ENCODE results near the gene GPR176.

Gene GPR176

DNA sequence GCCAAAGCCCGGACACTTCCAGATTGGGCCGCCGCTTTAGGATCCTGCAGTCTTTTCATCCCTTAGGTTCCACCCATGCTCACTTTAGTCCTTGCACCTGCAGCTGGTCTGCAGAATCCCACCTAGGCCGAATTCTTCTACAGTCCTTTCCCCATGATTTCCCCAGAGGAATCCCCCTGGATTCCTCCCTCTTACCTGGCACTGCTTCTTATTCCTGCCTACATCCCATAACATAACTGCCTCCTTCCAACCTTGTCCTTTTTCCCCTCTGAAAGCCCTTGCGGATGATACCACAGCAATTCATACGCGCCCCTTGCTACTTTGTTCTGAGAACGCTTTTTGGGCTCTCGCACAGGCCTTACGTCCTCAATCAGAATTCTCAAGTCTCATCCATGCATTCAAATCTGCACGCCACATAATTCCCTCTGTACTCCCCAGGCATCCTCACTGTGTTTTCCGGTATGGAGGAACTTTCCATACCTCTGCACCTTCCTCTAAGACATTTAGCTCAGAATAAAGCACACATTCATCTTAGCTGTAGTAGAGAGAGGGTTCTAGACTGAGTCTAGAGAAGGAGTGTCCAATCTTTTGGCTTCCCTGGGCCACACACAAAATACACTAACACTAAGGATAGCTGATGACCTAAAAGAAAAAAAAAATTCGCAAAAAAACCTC is 14.5 kb upstream of the GPR176 start:
- H3K9me3 ChIP-seq (ENCODE audit: control insufficient read depth, low read depth, low read length): no peaks in the 10 kb centered on the region
- peaks cover 2% of the 10 kb centered on the region for H3K36me3 ChIP-seq (ENCODE audit: control insufficient read depth, low read depth, low read length)
- peak overlapping the region; percentile 56 for H3K27ac ChIP-seq (ENCODE audit: low read length)
- peaks cover 3% of the 10 kb centered on the region for H3K4me1 ChIP-seq (ENCODE audit: control insufficient read depth, low read depth, low read length)
- peak overlapping the region; percentile 83 for H3K4me3 ChIP-seq (ENCODE audit: low read length)
- peak overlapping the region; percentile 76 for H3K9ac ChIP-seq (ENCODE audit: low read length)
- no peaks in the 10 kb centered on the region for H3K27me3 ChIP-seq (ENCODE audit: control insufficient read depth, insufficient read depth, low read length)

DNA sequence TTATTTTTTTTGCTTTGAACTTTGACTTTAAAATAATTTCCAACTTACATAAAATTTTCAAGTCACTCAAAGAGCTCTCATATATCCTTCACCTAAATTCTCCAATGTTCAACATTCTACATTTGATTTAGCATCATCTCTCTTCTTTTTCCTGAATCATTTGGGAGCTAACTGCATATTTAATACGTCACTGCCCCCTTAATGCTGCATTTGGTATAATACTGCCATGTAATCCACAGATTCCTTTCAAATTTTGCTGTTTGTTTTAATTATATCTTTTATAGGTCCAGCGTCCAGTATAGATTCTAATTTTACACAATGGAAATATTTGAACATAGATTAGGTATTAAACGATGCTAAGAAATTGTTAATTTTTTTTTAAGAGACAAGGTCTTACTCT is 11.5 kb upstream of the GPR176 start:
- Histone ChIP-seq H3K36me3 (ENCODE audit: control insufficient read depth, low read depth, low read length) (no peaks in the 10 kb centered on the region), H3K4me3 (ENCODE audit: low read length) (no peak overlapping the region), H3K9me3 (ENCODE audit: control insufficient read depth, low read depth, low read length) (no peaks in the 10 kb centered on the region), H3K27me3 (ENCODE audit: control insufficient read depth, insufficient read depth, low read length) (no peaks in the 10 kb centered on the region), H3K9ac (ENCODE audit: low read length) (no peak overlapping the region), H3K4me1 (ENCODE audit: control insufficient read depth, low read depth, low read length) (peaks cover 3% of the 10 kb centered on the region), H3K27ac (ENCODE audit: low read length) (no peak overlapping the region)

DNA sequence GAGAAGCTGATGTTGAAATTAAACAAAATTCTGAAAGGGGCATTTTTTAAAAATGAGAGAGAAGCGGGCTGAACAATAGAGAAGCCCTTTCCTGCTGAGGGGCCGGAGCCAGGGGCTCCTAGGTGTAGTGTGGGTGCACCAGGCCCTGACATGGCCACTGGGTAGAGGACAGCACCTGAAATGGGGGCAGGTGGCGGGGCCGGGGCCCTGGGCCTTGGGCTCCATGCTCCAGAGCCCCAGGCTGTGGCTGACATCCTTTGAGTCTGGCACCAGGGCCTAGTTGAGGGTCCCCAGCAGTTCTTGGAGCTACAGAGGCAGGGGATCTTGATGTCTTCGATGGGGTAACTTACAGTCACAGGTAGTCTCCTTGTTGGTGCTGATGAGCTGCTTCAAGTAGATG is 6.5 kb upstream of the GPR176 start:
- H3K36me3 ChIP-seq (ENCODE audit: control insufficient read depth, low read depth, low read length): no peaks in the 10 kb centered on the region
- peaks cover 23% of the 10 kb centered on the region for H3K4me1 ChIP-seq (ENCODE audit: control insufficient read depth, low read depth, low read length)
- no peaks in the 10 kb centered on the region for H3K27me3 ChIP-seq (ENCODE audit: control insufficient read depth, insufficient read depth, low read length)

DNA sequence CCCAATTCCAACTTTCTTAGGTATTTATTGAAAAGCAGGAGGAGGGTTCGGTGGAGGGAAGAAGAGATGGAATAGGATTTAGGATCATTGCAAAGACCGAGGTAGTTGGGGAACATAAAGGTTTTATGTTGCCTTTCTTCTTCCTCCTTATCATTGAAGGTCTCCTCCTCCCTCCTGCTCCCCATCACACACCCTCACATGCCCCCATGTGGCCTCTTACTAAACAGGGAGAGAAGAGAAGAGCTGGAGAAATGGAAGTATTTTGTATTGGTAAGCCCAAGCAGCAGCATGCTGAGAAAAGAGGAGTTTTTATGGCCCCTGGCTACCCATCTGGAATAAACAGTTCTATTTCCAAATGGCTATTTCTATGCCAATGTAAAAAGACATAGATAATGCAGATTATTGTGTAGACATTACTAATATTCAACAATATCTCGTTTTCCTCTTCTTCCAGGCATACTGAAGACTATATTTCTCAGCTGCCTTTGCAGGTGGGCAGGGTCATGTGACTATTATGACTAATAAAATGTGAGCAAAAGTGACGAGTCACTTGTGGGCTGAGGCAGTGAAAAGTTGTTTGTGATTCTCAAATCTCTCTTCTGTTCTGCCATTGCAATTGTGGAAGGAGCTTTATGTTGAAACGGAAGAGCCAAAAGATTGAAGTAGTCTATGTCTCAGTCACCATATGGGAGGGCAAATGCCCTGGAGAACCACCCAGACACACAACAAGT is 5.2 kb upstream of the GPR176 start:
- Histone ChIP-seq H3K9me3 (ENCODE audit: control insufficient read depth, low read depth, low read length) (no peaks in the 10 kb centered on the region), H3K4me1 (ENCODE audit: control insufficient read depth, low read depth, low read length) (peaks cover 28% of the 10 kb centered on the region), H3K27ac (ENCODE audit: low read length) (no peak overlapping the region), H3K27me3 (ENCODE audit: control insufficient read depth, insufficient read depth, low read length) (no peaks in the 10 kb centered on the region), H3K4me3 (ENCODE audit: low read length) (no peak overlapping the region), H3K36me3 (ENCODE audit: control insufficient read depth, low read depth, low read length) (no peaks in the 10 kb centered on the region), H3K9ac (ENCODE audit: low read length) (no peak overlapping the region)

More for the DNA sequence above, 6.5 kb upstream of the GPR176 start:
- no peaks in the 10 kb centered on the region for H3K9me3 ChIP-seq (ENCODE audit: control insufficient read depth, low read depth, low read length)
- no peak overlapping the region for H3K27ac ChIP-seq (ENCODE audit: low read length)
- no peak overlapping the region for H3K9ac ChIP-seq (ENCODE audit: low read length)
- no peak overlapping the region for H3K4me3 ChIP-seq (ENCODE audit: low read length)

DNA sequence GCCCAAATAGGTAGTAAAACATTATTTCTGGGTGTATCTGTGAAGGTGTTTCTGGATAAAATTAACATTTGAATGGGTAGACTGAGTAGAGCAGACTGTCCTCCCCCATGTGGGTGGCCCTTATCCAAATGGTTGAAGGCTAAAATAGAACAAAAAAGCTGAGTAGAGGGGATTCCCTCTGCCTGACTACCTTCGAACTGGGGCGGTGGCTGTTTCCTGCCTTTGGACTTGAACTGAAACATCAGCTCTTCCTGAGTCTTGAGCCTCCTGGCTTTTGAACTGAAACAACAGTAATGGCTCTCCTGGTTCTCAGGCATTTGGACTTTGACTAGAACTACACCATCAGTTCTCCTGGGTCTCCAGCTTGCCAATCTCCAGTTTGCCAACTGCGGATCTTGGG is 4.4 kb upstream of the GPR176 start:
- Histone ChIP-seq H3K27me3 (ENCODE audit: control insufficient read depth, insufficient read depth, low read length) (peaks cover 5% of the 10 kb centered on the region), H3K27ac (ENCODE audit: low read length) (no peak overlapping the region), H3K9ac (ENCODE audit: low read length) (no peak overlapping the region), H3K4me3 (ENCODE audit: low read length) (no peak overlapping the region), H3K4me1 (ENCODE audit: control insufficient read depth, low read depth, low read length) (peaks cover 28% of the 10 kb centered on the region), H3K36me3 (ENCODE audit: control insufficient read depth, low read depth, low read length) (no peaks in the 10 kb centered on the region), H3K9me3 (ENCODE audit: control insufficient read depth, low read depth, low read length) (no peaks in the 10 kb centered on the region)

DNA sequence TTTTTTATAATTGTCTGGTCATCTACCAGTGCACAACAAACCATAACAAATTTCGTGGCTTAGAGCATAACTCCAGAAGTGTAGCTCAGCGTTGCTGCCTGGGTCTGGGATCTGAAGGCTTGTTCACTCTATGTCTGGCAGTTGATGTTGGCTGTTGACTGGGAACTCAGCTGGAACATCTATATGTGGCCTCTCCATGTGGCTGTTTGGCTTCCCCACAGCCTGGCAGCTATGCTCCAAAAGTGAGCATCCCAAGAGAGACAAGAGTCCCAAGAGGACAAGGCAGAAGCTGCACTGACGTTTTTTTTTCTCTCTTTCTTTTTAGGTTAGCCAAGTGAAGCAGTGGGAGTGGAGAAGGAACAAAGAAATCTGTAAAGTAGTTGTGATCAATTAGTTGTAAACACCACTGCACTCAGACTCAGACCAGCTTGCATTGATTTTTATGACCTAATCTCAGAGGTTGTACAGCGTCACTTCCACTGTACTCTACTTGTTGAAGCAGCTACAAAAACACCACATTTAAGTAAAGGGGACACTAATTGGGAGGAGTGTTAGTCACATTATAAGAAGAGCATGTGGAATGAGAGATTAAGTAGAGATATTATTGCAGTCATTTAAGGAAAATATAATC is 2.5 kb upstream of the GPR176 start:
- peaks cover 31% of the 10 kb centered on the region for H3K4me1 ChIP-seq (ENCODE audit: control insufficient read depth, low read depth, low read length)
- H3K36me3 ChIP-seq (ENCODE audit: control insufficient read depth, low read depth, low read length): no peaks in the 10 kb centered on the region
- no peak overlapping the region for H3K4me3 ChIP-seq (ENCODE audit: low read length)
- H3K9ac ChIP-seq (ENCODE audit: low read length): no peak overlapping the region
- H3K27ac ChIP-seq (ENCODE audit: low read length): no peak overlapping the region
- peaks cover 21% of the 10 kb centered on the region for H3K27me3 ChIP-seq (ENCODE audit: control insufficient read depth, insufficient read depth, low read length)
- H3K9me3 ChIP-seq (ENCODE audit: control insufficient read depth, low read depth, low read length): no peaks in the 10 kb centered on the region

DNA sequence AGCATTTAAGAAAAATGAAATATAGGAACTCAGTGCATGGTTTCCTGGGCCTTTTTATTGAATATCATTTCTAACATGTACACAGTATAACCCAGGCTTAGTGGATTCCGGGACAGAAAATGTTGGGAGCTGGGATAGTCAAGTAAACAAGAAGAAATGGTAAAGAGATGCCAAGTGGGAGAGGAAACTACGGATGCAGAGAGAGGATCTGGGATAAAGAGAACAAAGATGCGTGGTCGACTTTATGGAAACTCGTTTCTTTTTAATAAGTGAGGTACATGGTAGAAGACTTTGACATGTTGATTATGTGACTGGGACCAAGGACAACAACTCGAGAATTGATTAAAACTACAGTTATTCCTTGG is 1.2 kb upstream of the GPR176 start:
- peaks cover 31% of the 10 kb centered on the region for H3K4me1 ChIP-seq (ENCODE audit: control insufficient read depth, low read depth, low read length)
- H3K9me3 ChIP-seq (ENCODE audit: control insufficient read depth, low read depth, low read length): no peaks in the 10 kb centered on the region
- H3K9ac ChIP-seq (ENCODE audit: low read length): peak overlapping the region; percentile 72
- peak overlapping the region; percentile 95 for H3K4me3 ChIP-seq (ENCODE audit: low read length)
- peak overlapping the region; percentile 33 for H3K27ac ChIP-seq (ENCODE audit: low read length)
- peaks cover 4% of the 10 kb centered on the region for H3K36me3 ChIP-seq (ENCODE audit: control insufficient read depth, low read depth, low read length)
- peaks cover 21% of the 10 kb centered on the region for H3K27me3 ChIP-seq (ENCODE audit: control insufficient read depth, insufficient read depth, low read length)

DNA sequence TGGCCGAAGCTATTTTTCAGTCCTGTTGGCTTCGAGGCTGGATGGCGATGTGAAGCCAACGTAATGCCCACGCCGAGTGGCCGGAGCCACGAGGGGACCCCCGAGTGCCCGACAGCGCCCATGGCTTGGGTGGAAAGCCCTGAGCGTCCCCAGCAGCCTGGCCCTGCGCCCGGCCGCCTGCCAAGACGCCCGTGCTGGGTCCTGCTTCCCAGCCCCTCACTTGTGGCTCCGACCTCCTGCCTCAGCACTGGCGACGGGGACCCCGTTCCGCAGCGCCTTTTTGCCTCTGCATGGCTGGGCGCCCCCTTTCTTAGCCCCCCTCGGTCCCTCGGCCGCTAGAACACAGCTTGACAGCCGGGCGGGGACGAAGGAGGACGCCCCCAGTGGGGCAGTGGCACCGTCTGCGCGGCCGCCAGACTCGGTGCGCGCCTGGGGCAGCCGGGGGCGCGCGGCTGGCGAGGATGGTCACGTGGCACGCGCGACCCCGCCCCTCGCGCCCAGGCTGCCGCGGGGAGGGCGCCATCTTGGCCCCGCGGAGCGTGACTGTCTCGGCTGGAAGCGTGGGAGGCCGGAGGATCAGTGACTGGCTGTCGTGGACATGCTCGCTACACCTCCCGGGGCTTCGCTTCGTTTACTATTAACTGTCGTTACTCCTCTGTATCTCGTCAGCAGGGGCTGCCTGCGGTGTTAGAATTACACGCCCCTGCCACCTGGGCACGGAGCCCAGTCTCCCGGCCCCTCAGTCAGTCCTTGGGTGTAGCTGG is 626 bp upstream of the GPR176 start:
- Histone ChIP-seq H3K36me3 (ENCODE audit: control insufficient read depth, low read depth, low read length) (peaks cover 7% of the 10 kb centered on the region), H3K9ac (ENCODE audit: low read length) (peak overlapping the region; percentile 72), H3K27me3 (ENCODE audit: control insufficient read depth, insufficient read depth, low read length) (peaks cover 21% of the 10 kb centered on the region), H3K9me3 (ENCODE audit: control insufficient read depth, low read depth, low read length) (no peaks in the 10 kb centered on the region), H3K27ac (ENCODE audit: low read length) (peak overlapping the region; percentile 33), H3K4me1 (ENCODE audit: control insufficient read depth, low read depth, low read length) (peaks cover 28% of the 10 kb centered on the region), H3K4me3 (ENCODE audit: low read length) (peak overlapping the region; percentile 95)

DNA sequence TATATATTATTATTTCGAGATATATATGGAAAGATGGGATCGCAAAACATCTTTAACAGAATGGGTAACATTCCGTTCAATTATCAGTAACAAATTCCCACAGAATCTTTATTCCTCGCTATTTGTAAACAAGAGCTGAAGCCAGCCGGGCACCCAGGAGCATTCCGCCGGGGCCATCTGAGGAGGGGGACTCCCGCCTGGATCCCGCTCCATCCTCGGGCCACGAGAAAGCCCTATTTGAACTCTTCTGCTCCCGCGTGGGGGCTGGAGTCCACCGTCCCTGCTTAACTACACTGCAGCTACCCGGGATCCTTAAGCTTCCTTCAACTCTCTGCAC is 687 bp downstream of the GPR176 start:
- H3K4me3 ChIP-seq (ENCODE audit: low read length): peak overlapping the region; percentile 95
- H3K4me1 ChIP-seq (ENCODE audit: control insufficient read depth, low read depth, low read length): peaks cover 14% of the 10 kb centered on the region
- no peaks in the 10 kb centered on the region for H3K9me3 ChIP-seq (ENCODE audit: control insufficient read depth, low read depth, low read length)
- H3K27ac ChIP-seq (ENCODE audit: low read length): no peak overlapping the region
- peak overlapping the region; percentile 72 for H3K9ac ChIP-seq (ENCODE audit: low read length)
- H3K36me3 ChIP-seq (ENCODE audit: control insufficient read depth, low read depth, low read length): peaks cover 13% of the 10 kb centered on the region
- H3K27me3 ChIP-seq (ENCODE audit: control insufficient read depth, insufficient read depth, low read length): peaks cover 21% of the 10 kb centered on the region

DNA sequence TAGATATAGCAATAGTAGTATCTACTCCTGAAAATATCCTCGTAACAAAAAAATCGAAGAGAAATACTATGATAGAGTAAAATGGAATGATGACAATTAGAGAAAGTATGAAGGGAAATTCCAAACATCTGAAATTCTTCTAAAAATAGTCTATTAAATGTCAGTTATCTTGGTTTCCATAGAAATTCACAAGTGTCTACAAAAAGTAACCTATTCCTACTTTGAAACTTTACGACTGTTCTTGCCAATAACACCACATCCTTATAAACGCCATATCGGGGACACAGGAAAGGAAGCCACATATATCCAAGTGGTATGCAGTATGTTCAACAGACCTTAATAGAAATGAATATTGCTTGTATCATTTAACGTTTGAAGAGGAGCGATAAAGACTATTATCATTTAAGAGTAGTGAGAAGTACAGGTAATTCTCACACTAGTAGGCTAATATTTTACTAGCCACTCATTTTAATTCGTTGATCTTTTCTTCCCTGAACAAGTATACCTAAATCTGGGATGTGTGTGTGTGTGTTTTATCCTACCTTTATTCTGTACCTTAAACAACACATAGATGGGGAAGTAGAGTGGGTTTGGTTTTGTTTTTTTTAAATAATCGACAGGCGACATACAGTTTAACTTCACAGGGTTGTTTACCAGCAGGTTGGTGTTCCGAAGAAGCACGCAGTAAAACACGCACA is 1.2 kb downstream of the GPR176 start:
- H3K9ac ChIP-seq (ENCODE audit: low read length): peak overlapping the region; percentile 72

DNA sequence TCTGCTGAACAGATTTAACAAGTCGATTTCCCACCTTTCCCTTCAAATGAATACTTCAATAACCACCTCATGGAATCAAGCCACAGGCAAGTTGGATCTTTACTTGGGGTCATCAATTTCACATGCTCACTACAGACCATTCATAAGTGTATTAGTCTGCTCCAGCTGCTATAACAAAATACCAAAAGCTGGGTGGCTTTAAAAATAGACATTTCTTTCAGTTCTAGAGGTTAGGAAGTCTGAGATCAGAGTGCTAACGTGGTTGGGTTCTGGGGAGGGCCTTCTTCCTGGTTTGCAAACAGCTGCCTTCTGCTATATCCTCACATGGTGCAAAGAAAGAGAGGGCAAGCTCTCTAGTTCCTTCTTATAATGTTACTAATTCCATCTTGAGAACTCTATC is 5.1 kb downstream of the GPR176 start:
- no peaks in the 10 kb centered on the region for H3K9me3 ChIP-seq (ENCODE audit: control insufficient read depth, low read depth, low read length)

More for the DNA sequence above, 1.2 kb downstream of the GPR176 start:
- Histone ChIP-seq H3K4me1 (ENCODE audit: control insufficient read depth, low read depth, low read length) (peaks cover 9% of the 10 kb centered on the region), H3K27ac (ENCODE audit: low read length) (no peak overlapping the region), H3K27me3 (ENCODE audit: control insufficient read depth, insufficient read depth, low read length) (peaks cover 21% of the 10 kb centered on the region), H3K4me3 (ENCODE audit: low read length) (peak overlapping the region; percentile 95), H3K9me3 (ENCODE audit: control insufficient read depth, low read depth, low read length) (no peaks in the 10 kb centered on the region), H3K36me3 (ENCODE audit: control insufficient read depth, low read depth, low read length) (peaks cover 13% of the 10 kb centered on the region)

More for the DNA sequence above, 5.1 kb downstream of the GPR176 start:
- peaks cover 13% of the 10 kb centered on the region for H3K36me3 ChIP-seq (ENCODE audit: control insufficient read depth, low read depth, low read length)
- peaks cover 21% of the 10 kb centered on the region for H3K27me3 ChIP-seq (ENCODE audit: control insufficient read depth, insufficient read depth, low read length)
- H3K4me3 ChIP-seq (ENCODE audit: low read length): no peak overlapping the region
- H3K4me1 ChIP-seq (ENCODE audit: control insufficient read depth, low read depth, low read length): peaks cover 3% of the 10 kb centered on the region
- no peak overlapping the region for H3K27ac ChIP-seq (ENCODE audit: low read length)
- no peak overlapping the region for H3K9ac ChIP-seq (ENCODE audit: low read length)

All from iPS-18a (cell line).